OCI-LY1 (cell line): ENCODE data around the gene IMPDH2.

Experiments used
- H2AFZ ChIP-seq: fragments of 200-600 bp; sonication (generic), shearing (Covaris generic); 2 replicates; pipeline ENCODE4 v1.6.0; 2014; ENCODE audit warnings: antibody characterized with exemption, mild to moderate bottlenecking, low read length
- H3F3A ChIP-seq: fragments of 200-600 bp; sonication (generic), shearing (Covaris generic); 2 replicates; pipeline ENCODE4 v1.6.0; 2014; ENCODE audit warnings: mild to moderate bottlenecking, antibody characterized with exemption, low read length, moderate library complexity; ENCODE audit not compliant: insufficient read depth
- H3K27ac ChIP-seq: fragments of 200-600 bp; sonication (generic); 2 replicates; pipeline ENCODE4 v1.5.1; 2014; ENCODE audit warnings: low read length, mixed run types, mild to moderate bottlenecking, low read depth; ENCODE audit not compliant: poor library complexity, severe bottlenecking
- H3K27me3 ChIP-seq: fragments of 200-600 bp; sonication (generic); 2 replicates; pipeline ENCODE4 v1.6.0; 2014; ENCODE audit warnings: antibody characterized with exemption, mild to moderate bottlenecking, low read length, moderate library complexity; ENCODE audit not compliant: insufficient read depth
- H3K36me3 ChIP-seq: fragments of 200-600 bp; sonication (generic); 2 replicates; pipeline ENCODE4 v1.6.1; 2014; ENCODE audit warnings: mild to moderate bottlenecking, antibody characterized with exemption, low read length, moderate library complexity, mixed read lengths; ENCODE audit not compliant: insufficient read depth
- H3K4me1 ChIP-seq: fragments of 200-600 bp; sonication (generic); 2 replicates; pipeline ENCODE4 v1.5.1; 2014; ENCODE audit warnings: mild to moderate bottlenecking, low read length, moderate library complexity; ENCODE audit not compliant: insufficient read depth, severe bottlenecking
- H3K4me2 ChIP-seq: fragments of 200-600 bp; sonication (generic), shearing (Covaris generic); 2 replicates; pipeline ENCODE4 v1.6.1; 2014; ENCODE audit warnings: low read length
- H3K4me3 ChIP-seq: fragments of 200-600 bp; sonication (generic); 2 replicates; pipeline ENCODE4 v1.5.1; 2014; ENCODE audit warnings: low read length, low read depth, mild to moderate bottlenecking, mixed read lengths; ENCODE audit not compliant: poor library complexity, severe bottlenecking
- H3K79me2 ChIP-seq: fragments of 200-600 bp; shearing (Covaris generic); 2 replicates; pipeline ENCODE4 v1.6.1; 2016; ENCODE audit warnings: mixed run types, low read length, mixed read lengths; ENCODE audit not compliant: insufficient read depth
- H3K9ac ChIP-seq: fragments of 200-600 bp; sonication (generic), shearing (Covaris generic); 2 replicates; pipeline ENCODE4 v1.6.1; 2014; ENCODE audit warnings: mild to moderate bottlenecking, low read length, mixed read lengths
- H3K9me2 ChIP-seq: fragments of 200-600 bp; sonication (generic), shearing (Covaris generic); 2 replicates; pipeline ENCODE4 v1.6.1; 2014; ENCODE audit warnings: low read depth, mild to moderate bottlenecking, low read length, mixed read lengths
- H3K9me3 ChIP-seq: fragments of 200-600 bp; shearing (Covaris generic); 2 replicates; pipeline ENCODE4 v1.6.1; 2014; ENCODE audit warnings: low read length, mixed read lengths
- H4K20me1 ChIP-seq: fragments of 200-600 bp; sonication (generic), shearing (Covaris generic); 2 replicates; pipeline ENCODE4 v1.6.0; 2016; ENCODE audit warnings: mild to moderate bottlenecking, low read length; ENCODE audit not compliant: insufficient read depth
- EZH2 ChIP-seq: fragments of 200-600 bp; sonication (generic), shearing (Covaris generic); IDR thresholded peaks from 2 replicates; pipeline ENCODE4 v1.8.0; 2017; ENCODE audit warnings: borderline replicate concordance, mixed run types, mild to moderate bottlenecking, antibody characterized with exemption, low read length, moderate library complexity, mixed read lengths
- TF ChIP-seq, protein P1 (sequence below): fragments of 200-600 bp; sonication (generic), shearing (Covaris generic); IDR thresholded peaks from 2 replicates; pipeline ENCODE4 v1.5.1; 2017; ENCODE audit warnings: mild to moderate bottlenecking, antibody characterized with exemption, low read length, moderate library complexity, mixed read lengths

The IMPDH2 gene

DNA sequence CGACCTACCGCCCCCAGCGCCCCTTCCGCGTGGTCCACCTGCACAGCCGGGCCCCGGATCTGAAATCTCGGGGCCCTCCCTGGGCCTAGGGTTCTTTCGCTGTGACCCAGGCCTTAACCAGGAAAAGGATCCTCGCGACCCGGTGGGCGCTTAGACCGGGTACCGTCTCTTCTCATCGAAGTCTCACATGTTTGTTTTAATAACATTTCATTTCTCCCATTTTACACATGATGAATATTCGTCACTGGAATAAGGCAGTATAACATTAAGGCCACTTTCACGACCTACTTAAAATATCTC, 10.5 kb downstream of the IMPDH2 start:
- Histone ChIP-seq H3K9me2 (no peaks in the 10 kb centered on the region), H3K79me2 (peaks cover 13% of the 10 kb centered on the region; the same call in 1 of the 2 replicates), H3K27me3 (no peaks in the 10 kb centered on the region), H3K9me3 (no peaks in the 10 kb centered on the region), H4K20me1 (no peaks in the 10 kb centered on the region), H3K27ac (peak overlapping the region; percentile 96), H3K4me1 (peaks cover 37% of the 10 kb centered on the region), H3F3A (0 out of 2 replicates have a peak, but pooled peaks cover 8% of the 10 kb centered on the region), H3K36me3 (peaks cover 32% of the 10 kb centered on the region), H3K4me2 (peak overlapping the region; percentile 98), H2AFZ (no peak overlapping the region), H3K4me3 (peak overlapping the region; percentile 95), H3K9ac (peak overlapping the region; percentile 95)
- no peak for TF ChIP-seq EZH2
- TF ChIP-seq, protein P1, sequence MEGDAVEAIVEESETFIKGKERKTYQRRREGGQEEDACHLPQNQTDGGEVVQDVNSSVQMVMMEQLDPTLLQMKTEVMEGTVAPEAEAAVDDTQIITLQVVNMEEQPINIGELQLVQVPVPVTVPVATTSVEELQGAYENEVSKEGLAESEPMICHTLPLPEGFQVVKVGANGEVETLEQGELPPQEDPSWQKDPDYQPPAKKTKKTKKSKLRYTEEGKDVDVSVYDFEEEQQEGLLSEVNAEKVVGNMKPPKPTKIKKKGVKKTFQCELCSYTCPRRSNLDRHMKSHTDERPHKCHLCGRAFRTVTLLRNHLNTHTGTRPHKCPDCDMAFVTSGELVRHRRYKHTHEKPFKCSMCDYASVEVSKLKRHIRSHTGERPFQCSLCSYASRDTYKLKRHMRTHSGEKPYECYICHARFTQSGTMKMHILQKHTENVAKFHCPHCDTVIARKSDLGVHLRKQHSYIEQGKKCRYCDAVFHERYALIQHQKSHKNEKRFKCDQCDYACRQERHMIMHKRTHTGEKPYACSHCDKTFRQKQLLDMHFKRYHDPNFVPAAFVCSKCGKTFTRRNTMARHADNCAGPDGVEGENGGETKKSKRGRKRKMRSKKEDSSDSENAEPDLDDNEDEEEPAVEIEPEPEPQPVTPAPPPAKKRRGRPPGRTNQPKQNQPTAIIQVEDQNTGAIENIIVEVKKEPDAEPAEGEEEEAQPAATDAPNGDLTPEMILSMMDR = no peak

DNA sequence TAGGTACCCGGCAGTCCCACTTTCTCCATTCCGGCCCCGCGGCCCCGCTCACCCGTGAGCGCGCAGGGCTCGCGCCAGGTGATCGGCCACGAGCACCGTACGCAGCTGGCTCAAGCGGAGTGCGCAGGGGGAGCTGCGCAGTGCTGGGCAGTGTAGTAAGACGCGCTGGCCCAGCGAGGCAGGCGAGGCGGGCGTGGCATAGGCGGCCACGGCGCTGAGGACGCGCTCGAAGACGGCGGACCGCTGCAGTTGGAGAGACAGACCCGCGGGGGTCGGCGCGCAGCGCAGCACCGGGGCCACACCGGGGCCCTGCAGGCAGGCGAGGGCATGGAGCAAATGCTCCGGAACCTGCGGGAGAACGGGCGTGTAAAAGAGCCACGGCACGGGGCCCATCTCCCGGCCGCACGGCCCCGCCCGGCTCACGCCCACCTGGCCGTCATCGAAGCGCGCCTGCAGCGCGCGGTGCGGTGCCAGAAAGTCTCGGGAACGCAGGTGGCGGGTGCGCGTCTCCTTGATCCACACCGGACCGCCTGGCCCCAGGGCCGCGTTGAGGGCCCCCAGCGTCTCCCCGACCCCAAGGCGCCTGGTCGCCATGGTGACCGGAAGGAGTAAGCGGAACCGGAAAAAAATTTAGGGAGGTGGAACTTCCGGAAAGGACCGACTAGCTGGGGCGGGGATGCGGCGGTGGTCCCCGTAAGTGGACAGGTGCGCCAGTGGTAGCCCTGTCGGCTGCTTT, 11.1 kb downstream of the IMPDH2 start, which contains the start of gene DALRD3:
Gene DALRD3 (minus strand): TSS at position 610 of the 736 bp plus-strand sequence. CDS start 16 bp downstream, at position 594.
- Histone ChIP-seq H3K27ac (peak within 1 kb of the TSS; percentile 96), H3K36me3 (peaks cover 31% of the 10 kb centered on the region), H4K20me1 (no peaks in the 10 kb centered on the region), H3K4me3 (peak within 1 kb of the TSS; percentile 95), H3K4me1 (peaks cover 33% of the 10 kb centered on the region), H3K4me2 (peak within 1 kb of the TSS; percentile 98), H2AFZ (no peak within 1 kb of the TSS), H3F3A (0 out of 2 replicates have a peak, but pooled peaks cover 8% of the 10 kb centered on the region), H3K27me3 (no peaks in the 10 kb centered on the region), H3K9me2 (no peaks in the 10 kb centered on the region), H3K9me3 (no peaks in the 10 kb centered on the region), H3K79me2 (peaks cover 13% of the 10 kb centered on the region; the same call in 1 of the 2 replicates), H3K9ac (peak within 1 kb of the TSS; percentile 95)
- TF ChIP-seq, protein P1 = no peak
- no peak for TF ChIP-seq EZH2

DNA sequence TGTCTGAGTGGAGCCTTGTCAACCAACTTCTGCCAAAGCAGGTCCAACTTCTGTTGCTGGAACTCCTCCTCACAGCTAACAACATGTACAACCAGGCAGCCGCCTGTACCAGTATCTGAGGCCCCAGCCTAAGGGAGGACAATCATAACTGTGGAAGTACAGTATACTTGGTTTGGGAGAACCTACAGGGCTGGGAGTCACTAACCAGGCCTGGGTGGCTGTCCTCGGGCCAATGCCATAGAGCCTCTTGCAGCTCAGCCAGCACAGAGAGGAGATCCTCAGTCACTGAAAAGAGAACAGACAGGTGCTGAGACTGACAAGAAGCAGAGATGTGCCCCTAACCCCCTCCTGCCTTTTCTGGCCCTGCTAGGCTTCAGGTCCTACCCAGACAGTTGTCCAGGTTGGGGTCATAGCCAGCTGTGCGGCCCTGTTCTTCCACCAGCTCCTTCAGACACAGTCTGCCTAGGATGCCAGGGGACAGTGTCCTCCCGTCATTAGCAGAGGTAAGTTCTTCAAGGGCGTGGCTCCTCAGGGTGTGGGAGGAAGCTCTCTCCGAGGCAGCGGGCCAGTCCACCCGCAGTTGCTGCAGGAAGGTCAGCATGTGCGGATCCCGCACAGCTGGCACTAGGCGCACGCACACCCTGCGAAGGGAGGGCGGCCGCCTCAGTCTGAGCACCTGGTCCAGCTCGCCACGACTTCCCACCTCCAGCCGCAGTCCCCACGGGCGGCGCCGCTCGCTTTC, 11.8 kb downstream of the IMPDH2 start:
- 0 out of 2 replicates have a peak, but pooled peaks cover 8% of the 10 kb centered on the region for H3F3A ChIP-seq
- no peaks in the 10 kb centered on the region for H4K20me1 ChIP-seq
- H2AFZ ChIP-seq = no peak overlapping the region
- H3K4me1 ChIP-seq = peaks cover 27% of the 10 kb centered on the region
- no peaks in the 10 kb centered on the region for H3K27me3 ChIP-seq
- H3K79me2 ChIP-seq = peaks cover 13% of the 10 kb centered on the region; the same call in 1 of the 2 replicates
- no peaks in the 10 kb centered on the region for H3K9me2 ChIP-seq
- no peaks in the 10 kb centered on the region for H3K9me3 ChIP-seq
- H3K4me3 ChIP-seq = peak overlapping the region; percentile 95
- no peak for TF ChIP-seq EZH2
- TF ChIP-seq, protein P1 = no peak
- H3K36me3 ChIP-seq = peaks cover 36% of the 10 kb centered on the region
- peak overlapping the region; percentile 98 for H3K4me2 ChIP-seq
- H3K27ac ChIP-seq = peak overlapping the region; percentile 96
- H3K9ac ChIP-seq = peak overlapping the region; percentile 95; the same call in 1 of the 2 replicates
